GM23338 (cell line): ENCODE measurements around the gene UBXN7. TPM values are rescaled to one million over a fixed set of nuclear protein-coding genes. Genes with fewer than 3 reads are reported as not detected.

Experiments
- ATAC-seq: fragments of 200-7000 bp; cut with Tn5 transposase; 3 replicates; pipeline ENCODE4 v1.9.1; 2020
- DNase-seq: peaks from one replicate; pipeline ENCODE4 v3.0.0-alpha.2; 2015; ENCODE audit warnings: low spot score
- H2AFZ ChIP-seq: fragments of 200-600 bp; sonication (generic); 2 replicates; pipeline ENCODE4 v1.8.0; 2016; ENCODE audit warnings: antibody characterized with exemption, mild to moderate bottlenecking, moderate library complexity
- H3F3A ChIP-seq: fragments of 200-600 bp; sonication (generic); replicated peaks from 2 replicates; pipeline ENCODE4 v1.8.0; 2017; ENCODE audit warnings: antibody characterized with exemption, mixed run types, low read depth
- H3K27ac ChIP-seq: fragments of 200-600 bp; sonication (generic); 2 replicates; pipeline ENCODE4 v1.6.1; 2016; ENCODE audit warnings: low read depth
- H3K27me3 ChIP-seq: fragments of 200-600 bp; sonication (generic); 2 replicates; pipeline ENCODE4 v1.8.0; 2016; ENCODE audit warnings: mild to moderate bottlenecking, mixed run types, moderate library complexity; ENCODE audit not compliant: insufficient read depth
- H3K36me3 ChIP-seq: fragments of 200-600 bp; sonication (generic); 2 replicates; pipeline ENCODE4 v1.8.0; 2016; ENCODE audit warnings: mild to moderate bottlenecking; ENCODE audit not compliant: insufficient read depth
- H3K4me1 ChIP-seq: fragments of 200-600 bp; sonication (generic); 2 replicates; pipeline ENCODE4 v1.8.0; 2016; ENCODE audit warnings: mild to moderate bottlenecking, moderate library complexity; ENCODE audit not compliant: insufficient read depth
- H3K4me2 ChIP-seq: fragments of 200-600 bp; sonication (generic); 2 replicates; pipeline ENCODE4 v1.7.1; 2017; ENCODE audit warnings: mixed run types
- H3K4me3 ChIP-seq: fragments of 200-600 bp; sonication (generic); 2 replicates; pipeline ENCODE4 v1.6.1; 2016; ENCODE audit warnings: mixed run types
- H3K79me2 ChIP-seq: fragments of 200-600 bp; sonication (generic); replicated peaks from 2 replicates; pipeline ENCODE4 v1.8.0; 2017; ENCODE audit warnings: mild to moderate bottlenecking; ENCODE audit not compliant: insufficient read depth
- H3K9me2 ChIP-seq: fragments of 200-600 bp; sonication (generic); 2 replicates; pipeline ENCODE4 v1.8.0; 2017; ENCODE audit not compliant: insufficient read depth
- H4K20me1 ChIP-seq: fragments of 200-600 bp; sonication (generic); replicated peaks from 2 replicates; pipeline ENCODE4 v1.8.0; 2017; ENCODE audit warnings: mild to moderate bottlenecking; ENCODE audit not compliant: insufficient read depth
- H3K27ac Mint-ChIP-seq: 2 replicates; pipeline ENCODE4 v1.8.0; 2020; ENCODE audit warnings: inconsistent platforms, mild to moderate bottlenecking, moderate library complexity, mixed read lengths
- H3K27me3 Mint-ChIP-seq: 3 replicates; pipeline ENCODE4 v1.8.0; 2022; ENCODE audit warnings: low read depth, mild to moderate bottlenecking, moderate library complexity, mixed read lengths, inconsistent platforms; ENCODE audit not compliant: insufficient read depth, poor library complexity
- H3K36me3 Mint-ChIP-seq: 3 replicates; pipeline ENCODE4 v1.8.0; 2021; ENCODE audit warnings: low read depth, mild to moderate bottlenecking, inconsistent platforms, moderate library complexity, mixed read lengths
- H3K4me1 Mint-ChIP-seq: 3 replicates; pipeline ENCODE4 v1.8.0; 2020; ENCODE audit warnings: mild to moderate bottlenecking, inconsistent platforms, mixed read lengths
- H3K4me3 Mint-ChIP-seq: 3 replicates; pipeline ENCODE4 v1.8.0; 2021; ENCODE audit warnings: moderate library complexity, mild to moderate bottlenecking, inconsistent platforms, mixed read lengths
- H3K9me3 Mint-ChIP-seq: 3 replicates; pipeline ENCODE4 v1.8.0; 2020; ENCODE audit warnings: moderate library complexity, mild to moderate bottlenecking, inconsistent platforms, mixed read lengths
- CREB1 ChIP-seq: fragments of 250-450 bp; sonication (Bioruptor Pico); IDR thresholded peaks from 2 replicates; pipeline ENCODE4 v1.5.0; 2020; ENCODE audit warnings: low read depth, mild to moderate bottlenecking, moderate library complexity
- CTCF ChIP-seq, 2 experiments: fragments of 200-600 bp in 1 of 2; sonication (generic) in 1 of 2; conservative IDR thresholded peaks; 2 replicates each; pipeline versions ENCODE4 v1.5.1 to v1.6.1; 2016 to 2017; ENCODE audit warnings: antibody characterized with exemption in 2 of 2, low read depth in 2 of 2, mild to moderate bottlenecking in 2 of 2, moderate library complexity in 1 of 2
- ETS1 ChIP-seq: IDR thresholded peaks from 2 replicates; pipeline ENCODE4 v1.6.1; 2016; ENCODE audit warnings: antibody characterized with exemption
- EZH2 ChIP-seq: fragments of 200-600 bp; sonication (generic); IDR thresholded peaks from one replicate; pipeline ENCODE4 v1.8.0; 2017; ENCODE audit warnings: antibody characterized with exemption, mild to moderate bottlenecking, low read depth; ENCODE audit not compliant: unreplicated experiment
- EZH2phosphoT487 ChIP-seq: fragments of 200-600 bp; sonication (generic); IDR thresholded peaks from one replicate; pipeline ENCODE4 v1.8.1; 2018; ENCODE audit warnings: antibody characterized with exemption; ENCODE audit not compliant: unreplicated experiment
- JUNB ChIP-seq: IDR thresholded peaks from one replicate; pipeline ENCODE4 v1.6.1; 2016; ENCODE audit warnings: antibody characterized with exemption; ENCODE audit not compliant: unreplicated experiment
- NANOG ChIP-seq: IDR thresholded peaks from 2 replicates; pipeline ENCODE4 v1.6.1; 2016; ENCODE audit warnings: antibody characterized with exemption, borderline replicate concordance
- POLR2AphosphoS5 ChIP-seq: IDR thresholded peaks from 2 replicates; pipeline ENCODE4 v1.6.1; 2016; ENCODE audit warnings: antibody characterized with exemption, low read depth
- REST ChIP-seq: IDR thresholded peaks from one replicate; pipeline ENCODE4 v1.6.1; 2018; ENCODE audit warnings: antibody characterized with exemption; ENCODE audit not compliant: unreplicated experiment
- STAT1 ChIP-seq: IDR thresholded peaks from one replicate; pipeline ENCODE4 v1.6.1; 2016; ENCODE audit warnings: antibody characterized with exemption; ENCODE audit not compliant: unreplicated experiment
- ZNF331 ChIP-seq: fragments of 250-450 bp; sonication (Bioruptor Pico); IDR thresholded peaks from 2 replicates; pipeline ENCODE4 v1.5.0; 2020; ENCODE audit warnings: low read depth, mild to moderate bottlenecking, moderate library complexity
- polyA plus RNA-seq: library from polyadenylated mRNA; unstranded; fragments of >200 nt; fragmentation: Nextera tagmentation; extraction: Ambion mirVana; gene quantifications from 2 replicates; pipeline ENCODE4 v1.2.1, GENCODE V29; 2016
- total RNA-seq: library from RNA; depleted of rRNA; stranded (reverse); fragments of >200 nt; shearing (Covaris generic); gene quantifications from 2 replicates; pipeline ENCODE4 v1.2.3, GENCODE V29; 2014

UBXN7 gene
- total and polyA plus RNA-seq, 2 experiments from 2014 or later: 37.9 to 46.2 TPM

GRCh38 chr3:196341137-196341536 lies 91.1 kb downstream of the UBXN7 start:
- H3K4me3 ChIP-seq: no peak overlapping the region
- no peaks in the 10 kb centered on the region for H3K36me3 ChIP-seq
- no peak overlapping the region for H3K4me2 ChIP-seq
- H3K27ac ChIP-seq: no peak overlapping the region
- H3K9me2 ChIP-seq: no peaks in the 10 kb centered on the region
- Mint-ChIP-seq H3K9me3 (no peaks in the 10 kb centered on the region; the same call in 2 of the 3 replicates), H3K36me3 (peaks cover 3% of the 10 kb centered on the region; the same call in 2 of the 3 replicates), H3K4me1 (no peaks in the 10 kb centered on the region), H3K27me3 (peaks cover 13% of the 10 kb centered on the region), H3K27ac (no peak overlapping the region), H3K4me3 (no peak overlapping the region)
- no peaks in the 10 kb centered on the region for H4K20me1 ChIP-seq
- ATAC-seq: no peak
- no peaks in the 10 kb centered on the region for H3K27me3 ChIP-seq
- H3K79me2 ChIP-seq: no peaks in the 10 kb centered on the region
- DNase-seq: no peak
- no peak overlapping the region for H2AFZ ChIP-seq
- H3K4me1 ChIP-seq: no peaks in the 10 kb centered on the region
- TF ChIP-seq EZH2phosphoT487: no peak
- 0 out of 2 replicates have a peak, but pooled peaks cover 4% of the 10 kb centered on the region for H3F3A ChIP-seq

GRCh38 chr3:196340466-196340865 lies 91.8 kb downstream of the UBXN7 start:
- Histone ChIP-seq H3K79me2 (no peaks in the 10 kb centered on the region), H3K27ac (no peak overlapping the region), H3F3A (0 out of 2 replicates have a peak, but pooled peaks cover under 1% of the 10 kb centered on the region), H4K20me1 (no peaks in the 10 kb centered on the region), H3K4me2 (no peak overlapping the region), H2AFZ (no peak overlapping the region), H3K9me2 (no peaks in the 10 kb centered on the region), H3K36me3 (no peaks in the 10 kb centered on the region), H3K4me1 (no peaks in the 10 kb centered on the region), H3K27me3 (no peaks in the 10 kb centered on the region), H3K4me3 (no peak overlapping the region)
- H3K36me3 Mint-ChIP-seq: no peaks in the 10 kb centered on the region
- no peak for DNase-seq
- H3K27me3 Mint-ChIP-seq: peaks cover 13% of the 10 kb centered on the region
- H3K4me3 Mint-ChIP-seq: no peak overlapping the region
- no peaks in the 10 kb centered on the region for H3K4me1 Mint-ChIP-seq
- H3K27ac Mint-ChIP-seq: no peak overlapping the region
- ATAC-seq: no peak
- no peaks in the 10 kb centered on the region; the same call in 2 of the 3 replicates for H3K9me3 Mint-ChIP-seq
- TF ChIP-seq NANOG (no peak), CREB1 (CRISPR knock-in tag) (no peak), REST (no peak), CTCF (conservative IDR thresholded peaks at IDR 0.05; ENCODE audit: low read depth in 2 of 2) (no peak), STAT1 (no peak), JUNB (no peak), EZH2phosphoT487 (no peak), EZH2 (no peak), ETS1 (no peak), ZNF331 (no peak), POLR2AphosphoS5 (no peak)
